GM18517 (cell line): Measurements from ENCODE around the gene HECW1.
"Not testable (repeated sequence)": the region's sequence is repeated elsewhere in the genome, so short reads cannot be mapped to it uniquely, and the experiment has no call there.

Source experiments
- ATAC-seq: cut with Tn5 transposase; IDR thresholded peaks from one replicate; pipeline ENCODE4 v1.9.1; 2021; ENCODE audit warnings: mild to moderate bottlenecking, moderate library complexity; ENCODE audit not compliant: unreplicated experiment

HECW1 gene

DNA sequence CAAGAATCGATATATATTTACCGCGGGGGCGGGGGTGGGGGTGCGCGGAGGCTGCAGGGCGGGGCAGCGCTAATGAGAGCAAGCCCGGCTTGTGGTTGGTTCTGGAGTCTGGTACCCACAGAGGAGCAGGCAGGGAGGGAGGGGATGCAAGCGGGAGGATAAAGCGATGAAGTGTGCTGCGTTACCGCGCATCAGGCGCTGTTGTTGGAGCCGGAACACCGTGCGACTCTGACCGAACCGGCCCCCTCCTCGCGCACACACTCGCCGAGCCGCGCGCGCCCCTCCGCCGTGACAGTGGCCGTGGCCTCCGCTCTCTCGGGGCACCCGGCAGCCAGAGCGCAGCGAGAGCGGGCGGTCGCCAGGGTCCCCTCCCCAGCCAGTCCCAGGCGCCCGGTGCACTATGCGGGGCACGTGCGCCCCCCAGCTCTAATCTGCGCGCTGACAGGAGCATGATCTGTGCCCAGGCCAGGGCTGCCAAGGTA lies at the start of gene HECW1:
HECW1 (plus strand) TSS at position 189 of the 482 bp plus-strand sequence. CDS start 131,259 bp downstream, outside the sequence.
- ATAC-seq = no peak

DNA sequence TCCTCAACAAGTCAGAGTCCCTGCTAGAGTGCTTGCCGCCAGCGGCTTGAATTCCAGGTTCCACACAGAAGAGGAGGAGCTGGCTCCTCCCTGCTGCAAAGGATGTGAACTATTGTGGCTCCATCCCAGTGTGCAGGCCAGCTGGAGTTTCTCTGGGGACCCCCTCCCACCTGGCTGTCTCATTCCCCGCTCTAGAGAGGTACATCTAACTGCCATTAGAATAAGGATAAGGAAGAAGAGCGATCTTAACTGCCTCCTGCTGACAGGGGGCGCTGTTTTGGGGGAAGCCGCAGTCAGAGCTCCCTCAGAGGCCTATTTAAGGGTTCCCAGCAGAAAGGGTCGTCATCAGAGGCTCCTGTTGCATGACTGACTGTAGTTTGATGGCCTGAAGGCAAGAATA lies 40.8 kb upstream of the HECW1 start:
- ATAC-seq = no peak

- ATAC-seq = peak; percentile 46
Observed at GRCh38 chr7:43072530-43072929, 39.9 kb upstream of the HECW1 start.

DNA sequence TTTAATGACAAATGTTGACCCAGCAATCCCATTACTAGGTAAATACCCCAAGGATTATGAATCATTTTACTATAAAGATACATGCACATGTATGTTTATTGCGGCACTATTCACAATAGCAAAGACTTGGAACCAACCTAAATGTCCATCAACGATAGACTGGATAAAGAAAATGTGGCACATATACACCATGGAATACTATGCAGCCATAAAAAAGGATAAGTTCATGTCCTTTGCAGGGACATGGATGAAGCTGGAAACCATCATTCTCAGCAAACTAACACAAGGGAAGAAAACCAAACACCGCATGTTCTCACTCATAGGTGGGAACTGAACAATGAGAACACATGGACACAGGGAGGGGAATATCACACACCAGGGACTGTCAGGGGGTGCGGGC lies 38.6 kb upstream of the HECW1 start:
- not testable (repeated sequence) for ATAC-seq

DNA sequence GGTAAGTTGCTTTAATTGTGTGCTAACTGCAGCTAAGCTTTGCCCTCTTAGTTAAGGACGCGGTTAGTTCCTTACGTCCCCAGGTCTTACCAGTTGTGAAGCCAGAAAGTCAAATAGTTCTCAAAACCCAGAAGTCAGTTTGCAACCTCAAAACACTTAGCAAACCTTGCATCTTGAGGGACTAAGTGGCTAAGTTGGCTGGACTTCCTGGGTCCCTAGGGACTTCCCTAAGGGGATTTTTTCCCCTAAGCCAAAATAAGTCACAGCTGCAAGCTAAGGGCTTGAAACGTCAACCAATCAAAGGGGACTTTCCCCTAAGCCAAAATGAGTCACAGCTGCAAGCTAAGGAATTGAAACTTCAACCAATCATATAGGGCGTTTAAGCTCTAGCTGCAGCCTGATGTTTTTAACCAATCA lies 36.2 kb upstream of the HECW1 start:
- ATAC-seq = peak; percentile 65

- no peak for ATAC-seq
Observed at GRCh38 chr7:43076606-43077005, 35.8 kb upstream of the HECW1 start.

- no peak for ATAC-seq
Observed at GRCh38 chr7:43077285-43077684, 35.2 kb upstream of the HECW1 start.

DNA sequence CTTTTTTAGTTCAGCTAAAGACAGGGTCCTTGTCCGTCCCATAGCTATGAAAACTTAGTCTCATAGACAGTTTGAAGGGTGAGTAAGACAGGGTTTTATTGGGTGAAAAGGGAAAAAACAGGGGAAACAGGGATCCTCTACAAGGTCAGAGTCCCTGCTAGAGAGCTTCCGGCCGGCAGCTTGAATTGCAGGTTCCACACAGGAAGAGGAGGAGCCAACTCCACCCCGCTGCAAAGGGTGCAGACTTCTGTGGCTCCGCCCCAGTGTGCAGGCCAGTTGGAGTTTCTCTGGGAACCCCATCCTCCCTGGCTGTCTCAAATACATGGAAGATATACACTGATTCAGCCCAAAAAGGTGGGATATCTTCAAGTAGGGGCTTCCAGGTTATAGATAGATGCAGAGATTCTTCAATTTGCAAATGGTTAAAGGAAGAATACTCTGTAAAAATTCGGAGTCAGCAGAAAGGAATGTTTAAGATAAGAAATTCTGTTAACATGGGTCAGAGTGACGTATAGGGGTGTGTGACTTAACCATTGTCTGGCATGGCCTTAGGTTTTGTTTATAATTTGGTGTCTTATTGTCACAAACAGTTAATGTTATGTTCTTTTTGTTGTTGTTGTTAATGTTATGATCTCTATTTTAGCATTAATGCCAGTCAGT lies 34.6 kb upstream of the HECW1 start:
- ATAC-seq = no peak

GRCh38 chr7:43078794-43079193 lies 33.7 kb upstream of the HECW1 start:
- no peak for ATAC-seq

DNA sequence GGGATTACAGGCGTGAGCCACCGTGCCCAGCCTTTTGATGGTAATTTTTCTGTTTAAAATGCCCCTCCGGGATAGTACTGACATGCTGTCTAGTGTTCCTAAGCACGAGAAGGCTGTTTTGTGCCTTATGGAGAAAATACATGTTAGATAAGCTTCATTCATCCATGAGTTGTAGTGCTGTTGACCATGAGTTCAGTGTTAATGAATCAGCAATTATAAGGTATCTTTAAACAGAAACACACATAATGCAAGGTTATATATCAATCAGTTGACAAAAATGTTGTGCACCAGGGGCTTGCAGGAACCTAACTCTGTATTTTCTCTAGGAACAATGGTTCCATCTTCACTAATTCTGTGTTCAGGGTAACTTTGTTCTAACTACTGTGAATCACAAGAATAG lies 30.8 kb upstream of the HECW1 start:
- ATAC-seq = no peak

DNA sequence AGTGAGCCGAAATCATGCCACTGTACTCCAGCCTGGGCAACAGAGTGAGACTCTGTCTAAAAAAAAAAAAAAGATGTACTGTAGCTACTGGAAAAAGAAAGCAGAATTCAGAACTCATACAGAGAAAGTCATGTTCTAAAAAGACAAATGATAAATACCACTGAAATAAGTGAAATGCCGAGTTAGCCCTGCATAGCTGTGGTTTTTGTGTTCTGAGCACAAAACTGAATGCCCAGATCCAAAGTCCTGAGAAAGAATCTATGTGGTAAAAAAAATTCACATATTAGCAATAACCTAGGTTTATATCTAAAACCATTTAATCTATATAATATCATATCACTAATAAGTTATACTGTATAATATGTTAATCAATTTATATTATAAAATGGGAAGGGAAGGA lies 29.3 kb upstream of the HECW1 start:
- ATAC-seq = no peak

- no peak for ATAC-seq
Observed at GRCh38 chr7:43085017-43085416, 27.4 kb upstream of the HECW1 start.

DNA sequence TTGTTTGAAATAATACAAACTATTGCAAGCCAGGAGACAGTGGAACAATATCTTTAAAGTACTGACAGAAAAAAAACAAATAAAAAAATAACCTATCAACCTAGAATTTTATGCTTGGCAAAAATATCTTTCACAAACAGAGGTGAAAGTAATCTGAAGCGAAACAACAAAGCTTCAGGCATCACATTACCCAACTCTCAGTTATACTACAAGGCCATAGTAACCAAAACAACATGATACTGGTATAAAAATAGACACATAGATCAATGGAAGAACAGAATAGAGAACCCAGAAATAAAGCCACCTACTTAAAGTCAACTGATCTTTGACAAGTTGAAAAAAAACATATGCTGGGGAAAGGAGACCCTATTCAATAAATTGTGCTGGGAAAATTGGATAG lies 26.5 kb upstream of the HECW1 start:
- ATAC-seq = no peak

DNA sequence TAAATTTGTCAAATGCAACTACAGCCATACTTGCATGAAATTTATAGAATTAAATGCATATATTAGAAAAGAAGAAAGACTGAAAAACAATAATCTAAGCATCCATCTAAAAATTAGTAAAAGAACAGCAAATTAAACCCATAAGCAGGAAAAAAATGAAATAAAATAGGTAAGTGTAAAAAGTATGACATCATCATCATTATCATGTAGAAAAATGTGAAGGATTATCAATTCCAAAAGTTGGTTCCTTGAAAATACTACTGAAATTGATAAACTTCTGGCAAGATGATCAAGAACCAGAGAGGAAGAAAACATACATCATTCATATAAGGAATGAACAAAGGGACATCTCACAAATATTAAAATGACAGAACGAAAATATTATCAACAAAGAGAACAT lies 19.6 kb upstream of the HECW1 start:
- no peak for ATAC-seq

DNA sequence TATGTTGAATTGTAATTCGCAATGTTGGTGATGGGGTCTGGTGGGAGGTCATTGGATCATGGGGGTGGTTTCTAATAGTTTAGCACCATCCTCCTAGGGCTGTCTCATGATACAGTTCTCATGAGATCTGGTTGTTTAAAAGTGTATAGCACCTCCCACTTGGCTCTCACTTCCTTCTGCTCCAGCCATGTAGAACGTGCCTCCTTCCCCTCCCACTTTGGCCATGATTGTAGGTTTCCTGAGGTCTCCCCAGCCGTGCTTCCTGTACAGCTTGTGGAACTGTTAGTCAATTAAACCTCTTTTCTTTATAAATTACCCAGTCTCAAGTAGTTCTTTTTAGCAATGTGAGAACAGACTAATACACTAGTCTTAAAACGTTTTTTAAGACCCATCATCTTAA lies 15.6 kb upstream of the HECW1 start:
- no peak for ATAC-seq

- no peak for ATAC-seq
Observed at GRCh38 chr7:43099750-43100149, 12.7 kb upstream of the HECW1 start.

DNA sequence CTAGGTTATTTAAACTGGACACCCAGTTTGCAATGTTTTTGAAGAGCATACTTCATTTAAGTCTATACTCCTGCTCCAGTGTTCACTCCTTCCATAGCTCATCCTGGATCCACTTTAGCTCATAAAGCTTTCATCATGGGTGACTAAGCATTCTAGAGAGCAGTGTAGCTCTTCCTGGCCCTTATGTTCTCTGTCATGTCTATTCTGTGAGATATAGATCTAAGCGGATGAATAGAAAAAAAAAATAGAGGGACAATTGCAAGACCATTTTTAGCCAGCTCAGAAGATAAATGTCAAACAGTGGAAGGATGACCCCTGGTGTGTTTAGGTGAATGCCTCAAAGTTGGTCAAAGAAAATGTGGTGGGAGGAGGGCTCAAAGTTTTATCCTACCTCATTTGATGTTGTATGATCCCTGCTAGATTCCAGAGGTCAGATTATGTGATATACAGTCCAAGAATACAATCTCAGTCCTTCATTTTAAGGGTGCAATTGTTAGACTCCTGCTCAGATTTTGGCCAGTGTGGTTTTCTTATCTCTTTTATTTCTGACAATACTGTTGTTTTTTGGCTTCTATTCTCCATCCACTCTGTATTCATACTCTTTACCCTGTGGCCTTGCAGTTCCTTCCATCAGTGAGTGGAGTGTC lies 7.5 kb upstream of the HECW1 start:
- no peak for ATAC-seq

DNA sequence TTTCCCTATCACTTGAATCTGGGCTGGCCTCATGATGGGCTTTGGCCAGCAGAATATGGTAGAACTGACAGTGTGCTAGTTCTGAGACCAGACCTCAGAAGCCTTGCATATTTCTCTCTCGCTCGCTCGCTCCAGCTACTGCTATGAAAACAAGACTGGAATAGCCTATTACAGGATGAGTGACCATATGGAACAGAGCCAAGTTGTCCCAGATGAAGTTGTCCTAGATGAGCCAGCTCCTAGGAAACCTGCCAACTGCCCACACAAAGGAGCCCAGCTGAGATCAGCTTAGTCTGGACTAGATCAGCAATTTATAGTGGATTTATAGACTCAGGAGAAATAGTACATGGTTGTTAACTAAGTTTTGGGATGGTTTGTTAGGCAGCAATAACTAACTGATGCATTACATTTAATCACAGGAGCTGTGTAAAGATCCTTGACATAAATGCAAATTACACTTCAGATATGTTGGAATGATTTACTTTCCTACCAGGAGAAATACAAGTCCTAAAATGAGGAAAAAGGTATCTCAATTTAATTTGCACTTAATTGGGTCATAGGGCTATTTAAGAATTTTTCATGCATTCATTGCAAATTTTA lies 6.8 kb upstream of the HECW1 start:
- ATAC-seq = no peak

DNA sequence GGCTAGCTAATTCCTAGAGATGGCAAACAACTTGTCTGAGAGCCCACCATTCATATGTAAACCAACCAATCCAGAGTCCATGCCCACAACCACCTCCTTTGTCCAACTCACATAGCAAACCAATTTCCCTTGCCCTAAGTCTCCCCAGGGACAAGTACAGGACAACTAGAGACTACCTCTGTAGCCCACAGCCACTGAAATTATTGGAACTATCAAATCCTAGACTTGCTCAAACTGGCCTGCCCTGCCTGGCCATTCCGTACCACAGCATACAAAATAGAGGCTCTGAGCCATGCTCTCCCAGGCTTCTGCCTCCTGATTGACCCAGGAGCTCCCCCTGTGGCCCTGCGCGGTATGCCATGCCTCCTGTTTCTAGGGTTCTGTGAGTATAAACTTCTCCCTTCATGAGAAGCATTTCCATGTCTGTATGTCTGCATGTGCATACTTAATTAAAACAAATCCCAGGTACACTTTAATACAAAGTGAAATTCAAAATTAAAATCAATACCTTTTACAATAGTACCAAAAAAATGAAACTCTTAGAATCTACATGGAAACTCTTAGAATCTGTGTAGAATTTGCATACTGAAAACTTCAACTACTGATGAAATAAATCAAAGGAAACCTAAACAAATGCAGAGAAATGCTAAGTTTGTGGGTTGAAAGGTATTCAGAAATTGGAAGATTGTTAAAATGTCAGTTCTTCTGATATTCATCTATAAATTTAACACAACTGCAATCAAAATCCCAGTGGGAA lies 4.0 kb upstream of the HECW1 start:
- peak; percentile 93 for ATAC-seq

- no peak for ATAC-seq
Observed at GRCh38 chr7:43110791-43111535, 1.5 kb upstream of the HECW1 start.
